Measurements from ENCODE around the gene HSPE1. TPM values are rescaled to one million over a fixed set of nuclear protein-coding genes. Genes with fewer than 3 reads are reported as not detected.
"Not testable (repeated sequence)": the region's sequence is repeated elsewhere in the genome, so short reads cannot be mapped to it uniquely, and the experiment has no call there.

The HSPE1 gene
- total RNA-seq = 175 and 369 TPM in 2 replicates
- 481 and 620 TPM in 2 replicates for polyA plus RNA-seq

- peak; percentile 99 to 100 for DNase-seq (ENCODE audit: low read depth in 1 of 2, low spot score in 1 of 2)
- Histone ChIP-seq H3K4me3 (peak within 1 kb of the TSS; percentile 58), H3K27me3 (no peaks in the 10 kb centered on the region), H3K27ac (peak within 1 kb of the TSS; percentile 96), H3K36me3 (peaks cover 35% of the 10 kb centered on the region), H3K9me3 (ENCODE audit: low read depth) (no peaks in the 10 kb centered on the region), H3K4me1 (ENCODE audit: low read depth) (peaks cover 18% of the 10 kb centered on the region)
- TF ChIP-seq CTCF (IDR thresholded peaks at IDR 0.05; ENCODE audit: low read depth, low read length) = no peak
Observed at GRCh38 chr2:197499594-197500502, at the start of gene HSPE1, which contains the start of gene HSPD1. Gene HSPE1 (plus strand): TSS chr2:197500379. CDS start chr2:197500437, 58 bp downstream. Gene HSPD1 (minus strand): TSS chr2:197499840. CDS start chr2:197498848, 992 bp downstream.

- Histone ChIP-seq H3K27ac (no peak overlapping the region), H3K9me3 (ENCODE audit: low read depth) (no peaks in the 10 kb centered on the region), H3K27me3 (no peaks in the 10 kb centered on the region), H3K4me1 (ENCODE audit: low read depth) (peaks cover 8% of the 10 kb centered on the region), H3K36me3 (no peaks in the 10 kb centered on the region), H3K4me3 (no peak overlapping the region)
- no peak for DNase-seq (ENCODE audit: low read depth in 1 of 2, low spot score in 1 of 2)
- no peak for TF ChIP-seq CTCF (IDR thresholded peaks at IDR 0.05; ENCODE audit: low read depth, low read length)
Observed at GRCh38 chr2:197450465-197450864, 49.7 kb upstream of the HSPE1 start.

GRCh38 chr2:197450935-197451358, 49.2 kb upstream of the HSPE1 start:
- H3K9me3 ChIP-seq (ENCODE audit: low read depth); DNase-seq (ENCODE audit: low read depth in 1 of 2, low spot score in 1 of 2); H3K27ac ChIP-seq; H3K4me3 ChIP-seq; H3K4me1 ChIP-seq (ENCODE audit: low read depth); H3K27me3 ChIP-seq; H3K36me3 ChIP-seq: not testable (repeated sequence)

DNA sequence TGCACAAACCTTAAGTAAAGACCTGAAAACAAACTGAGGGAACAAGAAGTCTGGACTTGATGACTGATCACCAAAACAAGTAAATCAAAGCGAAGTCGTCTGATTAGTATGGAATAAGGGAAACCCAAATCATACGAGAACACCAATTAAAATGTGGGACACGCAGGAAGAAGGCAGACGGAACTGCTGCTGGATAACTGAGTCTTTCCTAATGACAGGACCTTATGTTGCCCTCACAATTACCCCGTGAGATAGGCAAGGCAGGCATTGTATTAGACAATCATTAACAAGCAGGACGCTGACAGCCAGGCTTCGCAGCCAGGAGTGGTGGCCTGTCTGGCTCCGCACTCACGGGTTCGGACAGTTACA, 47.4 kb upstream of the HSPE1 start:
- no peak for TF ChIP-seq CTCF (IDR thresholded peaks at IDR 0.05; ENCODE audit: low read depth, low read length)
- Histone ChIP-seq H3K4me3 (peak overlapping the region; percentile 35), H3K27me3 (no peaks in the 10 kb centered on the region), H3K36me3 (no peaks in the 10 kb centered on the region), H3K4me1 (ENCODE audit: low read depth) (peaks cover 8% of the 10 kb centered on the region), H3K9me3 (ENCODE audit: low read depth) (no peaks in the 10 kb centered on the region), H3K27ac (peak overlapping the region; percentile 79)
- DNase-seq (ENCODE audit: low read depth in 1 of 2, low spot score in 1 of 2) = no peak

DNA sequence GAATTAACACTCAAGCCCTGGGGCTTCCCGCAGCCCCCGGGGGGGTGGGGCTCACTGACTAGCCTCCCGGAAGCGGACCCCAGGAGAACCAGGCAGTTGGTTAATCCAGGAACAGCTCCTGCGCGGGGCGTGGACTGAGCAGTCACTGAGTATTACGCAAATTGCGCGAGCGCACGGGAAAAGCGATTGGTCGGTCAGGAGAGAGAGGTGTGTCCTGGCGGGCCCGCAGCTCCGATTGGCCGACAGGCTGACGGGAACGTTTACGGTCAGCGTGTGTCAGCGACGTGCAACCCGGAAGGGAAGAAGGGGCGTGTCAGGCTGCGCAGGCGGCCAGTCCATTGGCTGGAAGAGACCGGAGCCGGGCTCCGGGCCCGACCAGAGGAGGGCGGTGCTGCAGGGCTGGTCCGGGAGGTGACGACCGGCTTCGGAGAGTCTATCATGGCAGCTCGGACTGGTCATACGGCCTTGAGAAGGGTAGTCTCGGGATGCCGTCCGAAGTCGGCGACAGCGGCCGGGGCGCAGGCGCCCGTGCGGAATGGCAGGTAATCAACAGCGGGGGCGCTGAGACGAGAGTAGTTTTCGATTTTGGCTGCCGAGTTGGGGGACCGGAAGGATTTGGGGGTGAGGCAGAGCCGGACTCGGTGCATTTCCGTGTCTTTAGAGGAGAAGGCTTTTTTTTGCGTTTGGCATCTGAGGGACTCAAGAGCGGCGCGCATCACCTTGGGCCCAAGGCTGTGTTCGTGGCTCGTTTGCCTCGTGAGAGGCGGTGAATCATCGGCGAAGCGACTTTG, 46.9 kb upstream of the HSPE1 start, which contains the start of gene COQ10B:
Gene COQ10B, plus strand, starts transcription at position 430 of the 791 bp plus-strand sequence. Its CDS starts 9 bp downstream, at position 439.
- Histone ChIP-seq H3K4me1 (ENCODE audit: low read depth) (peaks cover 8% of the 10 kb centered on the region), H3K27me3 (no peaks in the 10 kb centered on the region), H3K36me3 (no peaks in the 10 kb centered on the region), H3K4me3 (peak within 1 kb of the TSS; percentile 90), H3K9me3 (ENCODE audit: low read depth) (no peaks in the 10 kb centered on the region), H3K27ac (peak within 1 kb of the TSS; percentile 97)
- peak; percentile 34 for TF ChIP-seq CTCF (IDR thresholded peaks at IDR 0.05; ENCODE audit: low read depth, low read length)
- peak; percentile 100 for DNase-seq (ENCODE audit: low read depth in 1 of 2, low spot score in 1 of 2)
